Neural crest cell (in vitro differentiated cells): ENCODE results near the gene SLX4. TPM values are rescaled to one million over a fixed set of nuclear protein-coding genes. Genes with fewer than 3 reads are reported as not detected.
A peak's percentile ranks its signal among the peaks of the same experiment; 100 is the strongest.

ENCODE experiments used
- DNase-seq: peaks from one replicate; pipeline ENCODE4 v3.0.0; 2021; ENCODE audit warnings: low read depth, mixed read lengths, low spot score
- H3K27ac Mint-ChIP-seq: one replicate; pipeline ENCODE4 v1.8.0; 2021; ENCODE audit warnings: mild to moderate bottlenecking, mixed read lengths; ENCODE audit not compliant: unreplicated experiment
- H3K27me3 Mint-ChIP-seq: 2 replicates; pipeline ENCODE4 v1.8.0; 2021; ENCODE audit warnings: low read depth, mild to moderate bottlenecking, mixed read lengths
- H3K36me3 Mint-ChIP-seq: 2 replicates; pipeline ENCODE4 v1.8.0; 2021; ENCODE audit warnings: low read depth, mild to moderate bottlenecking, mixed read lengths
- H3K4me1 Mint-ChIP-seq: 2 replicates; pipeline ENCODE4 v1.8.0; 2021; ENCODE audit warnings: mixed read lengths
- H3K4me3 Mint-ChIP-seq: one replicate; pipeline ENCODE4 v1.8.0; 2021; ENCODE audit warnings: mild to moderate bottlenecking, mixed read lengths
- H3K9me3 Mint-ChIP-seq: 2 replicates; pipeline ENCODE4 v1.8.0; 2021; ENCODE audit warnings: mixed read lengths
- CTCF ChIP-seq: fragments of 200-600 bp; sonication (generic); conservative IDR thresholded peaks from 2 replicates; pipeline ENCODE4 v1.5.0; 2021; ENCODE audit warnings: antibody characterized with exemption, mild to moderate bottlenecking
- total RNA-seq: library from RNA; stranded (reverse); gene quantifications from 2 replicates; pipeline ENCODE4 v1.2.1, GENCODE V29; 2021

Gene SLX4
- total RNA-seq, 1 donor from 2014 or later, result 17.7 TPM

- no peak for TF ChIP-seq CTCF
- no peaks in the 10 kb centered on the region for H3K36me3 Mint-ChIP-seq
- H3K9me3 Mint-ChIP-seq, result no peaks in the 10 kb centered on the region
- no peak overlapping the region for H3K4me3 Mint-ChIP-seq
- DNase-seq, result no peak
- no peaks in the 10 kb centered on the region for H3K4me1 Mint-ChIP-seq
- H3K27me3 Mint-ChIP-seq, result no peaks in the 10 kb centered on the region
- H3K27ac Mint-ChIP-seq, result no peak overlapping the region
Measured at GRCh38 chr16:3561626-3562025, 49.8 kb downstream of the SLX4 start.

- H3K4me1 Mint-ChIP-seq, result peaks cover 5% of the 10 kb centered on the region
- no peak for DNase-seq
- no peak overlapping the region for H3K4me3 Mint-ChIP-seq
- H3K9me3 Mint-ChIP-seq, result peaks cover 15% of the 10 kb centered on the region
- H3K27me3 Mint-ChIP-seq, result no peaks in the 10 kb centered on the region
- H3K36me3 Mint-ChIP-seq, result no peaks in the 10 kb centered on the region
- no peak overlapping the region for H3K27ac Mint-ChIP-seq
- no peak for TF ChIP-seq CTCF
Measured at GRCh38 chr16:3554351-3554928, 57.0 kb downstream of the SLX4 start.

- no peak overlapping the region for H3K4me3 Mint-ChIP-seq
- H3K36me3 Mint-ChIP-seq, result no peaks in the 10 kb centered on the region
- H3K27ac Mint-ChIP-seq, result peak overlapping the region; percentile 67
- DNase-seq, result no peak
- no peaks in the 10 kb centered on the region for H3K27me3 Mint-ChIP-seq
- H3K4me1 Mint-ChIP-seq, result peaks cover 5% of the 10 kb centered on the region
- peaks cover 15% of the 10 kb centered on the region for H3K9me3 Mint-ChIP-seq
- TF ChIP-seq CTCF, result no peak
Measured at GRCh38 chr16:3553138-3553923, 58.1 kb downstream of the SLX4 start.

- Mint-ChIP-seq H3K27ac (no peak overlapping the region), H3K9me3 (peaks cover 15% of the 10 kb centered on the region), H3K4me3 (no peak overlapping the region), H3K36me3 (no peaks in the 10 kb centered on the region), H3K4me1 (peaks cover 5% of the 10 kb centered on the region), H3K27me3 (no peaks in the 10 kb centered on the region)
- no peak for TF ChIP-seq CTCF
- DNase-seq, result no peak
Measured at GRCh38 chr16:3550851-3551847, 60.3 kb downstream of the SLX4 start.

GRCh38 chr16:3549906-3550305 lies 61.5 kb downstream of the SLX4 start:
- peaks cover 5% of the 10 kb centered on the region for H3K4me1 Mint-ChIP-seq
- no peaks in the 10 kb centered on the region for H3K36me3 Mint-ChIP-seq
- no peak overlapping the region for H3K27ac Mint-ChIP-seq
- TF ChIP-seq CTCF, result no peak
- peaks cover 15% of the 10 kb centered on the region for H3K9me3 Mint-ChIP-seq
- DNase-seq, result no peak
- no peak overlapping the region for H3K4me3 Mint-ChIP-seq
- no peaks in the 10 kb centered on the region for H3K27me3 Mint-ChIP-seq
